B cell (primary cell): ENCODE measurements around the gene TAL1. TPM values are rescaled to one million over a fixed set of nuclear protein-coding genes. Genes with fewer than 3 reads are reported as not detected.

Experiments used
- ATAC-seq: fragments of 200-7000 bp; cut with Tn5 transposase; one replicate; pipeline ENCODE4 v1.10.0; 2021; ENCODE audit warnings: low read depth, mild to moderate bottlenecking, moderate number of reproducible peaks, moderate library complexity
- CTCF ChIA-PET: fragments of 350-600 bp; sonication (Branson Sonifier 250); formaldehyde crosslinking; loops from one replicate; lab custom pipeline; 2021; ENCODE audit warnings: antibody characterized with exemption, inconsistent platforms; lab: Charles Lee
- POLR2A ChIA-PET: fragments of 350-600 bp; sonication (Branson Sonifier 250); formaldehyde crosslinking; loops from one replicate; lab custom pipeline; 2021; ENCODE audit warnings: antibody characterized with exemption; lab: Charles Lee
- DNase-seq: peaks from one replicate; pipeline ENCODE4 v3.0.0; 2013
- H2AFZ ChIP-seq: 2 replicates; pipeline ENCODE4 v1.6.1; 2012; ENCODE audit warnings: mild to moderate bottlenecking, low read depth, low read length; ENCODE audit not compliant: insufficient read depth, poor library complexity, severe bottlenecking
- H3K27ac ChIP-seq, 2 donors: 1 replicate in 1 of 2; 2 replicates in 1 of 2; pipeline ENCODE4 v1.5.1; 2012 to 2013; ENCODE audit warnings: low read length in 2 of 2, mild to moderate bottlenecking in 2 of 2, moderate library complexity in 1 of 2
- H3K27me3 ChIP-seq, 4 experiments: fragments of 200-600 bp in 1 of 4; sonication (generic) in 1 of 4; replicated peaks in 1 of 4; 1 replicate in 2 of 4; 2 replicates in 2 of 4; pipeline versions ENCODE4 v1.6.1 to v1.7.0; 2013 to 2016; ENCODE audit warnings: low read length in 3 of 4, mild to moderate bottlenecking in 2 of 4, mixed read lengths in 1 of 4, moderate library complexity in 1 of 4; ENCODE audit not compliant: insufficient read depth in 4 of 4, control insufficient read depth in 3 of 4; ENCODE audit errors: control extremely low read depth in 1 of 4
- H3K36me3 ChIP-seq, 2 experiments: replicated peaks in 1 of 2; 1 replicate in 1 of 2; 2 replicates in 1 of 2; pipeline versions ENCODE4 v1.6.1 to v1.7.1; 2013; ENCODE audit warnings: low read length in 1 of 2; ENCODE audit not compliant: insufficient read depth in 2 of 2, control insufficient read depth in 1 of 2; ENCODE audit errors: control extremely low read depth in 1 of 2, extremely low read depth in 1 of 2
- H3K4me1 ChIP-seq, 2 donors: fragments of 200-600 bp in 1 of 2; sonication (generic) in 1 of 2; 1 replicate in 1 of 2; 2 replicates in 1 of 2; pipeline versions ENCODE4 v1.5.1 to v1.6.1; 2013 to 2017; ENCODE audit warnings: low read length in 2 of 2; ENCODE audit not compliant: control insufficient read depth in 2 of 2, insufficient read depth in 2 of 2
- H3K4me2 ChIP-seq: replicated peaks from 2 replicates; pipeline ENCODE3; 2012; ENCODE audit warnings: mild to moderate bottlenecking, low read depth, low read length; ENCODE audit not compliant: poor library complexity, severe bottlenecking
- H3K4me3 ChIP-seq, 5 experiments: fragments of 200-600 bp in 1 of 5; sonication (generic) in 1 of 5; 1 replicate in 3 of 5; 2 replicates in 2 of 5; pipeline versions ENCODE4 v1.5.1 to v1.7.0; 2011 to 2016; ENCODE audit warnings: low read length in 4 of 5, mild to moderate bottlenecking in 4 of 5, low read depth in 2 of 5, control low read depth in 1 of 5, moderate library complexity in 1 of 5; ENCODE audit not compliant: insufficient read depth in 1 of 5; ENCODE audit errors: control extremely low read depth in 1 of 5, extremely low read depth in 1 of 5
- H3K79me2 ChIP-seq: fragments of 200-600 bp; sonication (generic); one replicate; pipeline ENCODE4 v1.6.0; 2016; ENCODE audit warnings: low read length; ENCODE audit not compliant: control insufficient read depth, insufficient read depth
- H3K9ac ChIP-seq: fragments of 200-600 bp; sonication (generic); 2 replicates; pipeline ENCODE4 v1.6.1; 2017; ENCODE audit warnings: mild to moderate bottlenecking, low read length, moderate library complexity
- H3K9me3 ChIP-seq, 3 donors: one replicate each; pipeline versions ENCODE4 v1.6.1 to v1.7.1; 2013; ENCODE audit warnings: low read length in 2 of 3; ENCODE audit not compliant: control insufficient read depth in 2 of 3, insufficient read depth in 1 of 3; ENCODE audit errors: control extremely low read depth in 1 of 3
- H4K20me1 ChIP-seq: 2 replicates; pipeline ENCODE4 v1.6.0; 2012; ENCODE audit warnings: mild to moderate bottlenecking, low read length; ENCODE audit not compliant: insufficient read depth, control insufficient read depth, poor library complexity, severe bottlenecking
- H3K27ac Mint-ChIP-seq: one replicate; pipeline ENCODE4 v1.8.0; 2021; ENCODE audit warnings: mixed read lengths
- H3K27me3 Mint-ChIP-seq: one replicate; pipeline ENCODE4 v1.8.0; 2021; ENCODE audit warnings: mixed read lengths
- H3K4me1 Mint-ChIP-seq: one replicate; pipeline ENCODE4 v1.8.0; 2021; ENCODE audit warnings: mixed read lengths
- H3K4me3 Mint-ChIP-seq: one replicate; pipeline ENCODE4 v1.8.0; 2021; ENCODE audit warnings: mixed read lengths
- H3K9me3 Mint-ChIP-seq: one replicate; pipeline ENCODE4 v1.8.0; 2022; ENCODE audit warnings: mixed read lengths; ENCODE audit not compliant: insufficient read depth
- EZH2 ChIP-seq: IDR thresholded peaks from 2 replicates; pipeline ENCODE4 v1.6.1; 2012; ENCODE audit warnings: borderline replicate concordance, low read depth, mild to moderate bottlenecking, moderate library complexity, low read length; ENCODE audit not compliant: insufficient read depth, poor library complexity, severe bottlenecking
- WGBS: methylation state at CpG from one replicate; pipeline ENCODE4 v1.1.5; 2013; ENCODE audit warnings: missing lambda C conversion rate; ENCODE audit not compliant: insufficient coverage; 5-methylcytosine and 5-hydroxymethylcytosine counted together
- intact Hi-C: fragments of 100-400 bp; cut with micrococcal nuclease; formaldehyde crosslinking; loops from one replicate; pipeline ENCODE4 v1.10.0; 2022
- polyA plus RNA-seq: library from polyadenylated mRNA; depleted of rRNA; stranded (reverse); fragments of >200 nt; gene quantifications from 2 replicates; pipeline ENCODE4 v1.2.3, GENCODE V29; 2012
- total RNA-seq, 2 donors: library from RNA; stranded (reverse); fragments of 120-200 nt in 1 of 2; gene quantifications; 1 replicate in 1 of 2; 2 replicates in 1 of 2; pipeline versions ENCODE4 v1.2.3 to v1.2.4, GENCODE V29; 2013 to 2022
- TF ChIP-seq, protein P1 (sequence below): fragments of 200-600 bp; IDR thresholded peaks from one replicate; pipeline ENCODE4 v1.8.0; 2022; ENCODE audit warnings: antibody characterized with exemption, mild to moderate bottlenecking

Gene TAL1
- total and polyA plus RNA-seq, 2 donors (not counting 1 experiment from before 2014, with no cell fraction given), result not detected

DNA sequence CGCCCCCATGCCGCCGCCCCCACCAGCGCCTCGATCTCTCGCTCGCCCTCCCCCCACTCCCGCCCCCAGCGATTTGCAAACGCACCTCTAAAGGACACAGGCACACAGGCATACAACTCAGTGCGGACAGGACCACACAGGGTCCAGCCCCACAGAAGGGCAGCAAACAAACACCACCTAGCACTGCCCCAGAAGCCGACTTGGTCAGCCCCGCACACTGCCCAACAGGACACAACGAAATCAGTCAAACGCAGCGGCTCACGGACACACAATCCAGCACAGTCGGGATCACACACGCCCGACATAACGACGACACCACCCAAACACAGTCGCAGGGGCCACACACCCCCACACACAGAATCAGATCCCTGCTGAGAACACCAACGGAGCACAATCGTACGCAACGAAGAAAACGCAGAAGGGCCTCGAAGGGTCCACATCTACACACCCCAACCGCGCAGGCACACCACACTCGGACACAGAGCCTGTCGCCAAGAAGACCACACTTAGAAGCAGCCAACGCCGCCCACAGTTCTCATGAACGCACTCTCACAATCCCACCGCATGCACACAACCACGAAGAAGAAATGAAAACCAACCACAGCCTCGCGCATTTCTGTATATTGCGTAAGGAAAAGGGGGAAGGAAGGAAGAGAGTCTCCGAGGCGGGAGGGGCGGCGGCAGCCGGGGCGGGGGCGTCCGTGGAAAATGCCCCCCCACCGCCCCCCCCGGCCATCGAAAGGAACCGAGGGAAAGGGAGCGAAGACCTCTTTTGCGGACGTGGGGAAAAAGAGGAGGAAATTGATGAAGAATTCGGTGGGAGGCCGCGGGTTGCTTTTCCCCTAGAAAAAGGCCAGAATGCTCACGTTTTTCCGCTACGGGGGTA lies 481 bp downstream of the TAL1 start:
- Mint-ChIP-seq H3K9me3 (no peaks in the 10 kb centered on the region), H3K27me3 (peaks cover 78% of the 10 kb centered on the region), H3K4me1 (peaks cover 32% of the 10 kb centered on the region), H3K27ac (peak overlapping the region; percentile 57), H3K4me3 (peak overlapping the region; percentile 83)
- Histone ChIP-seq H3K4me1 (peaks cover 36 to 38% of the 10 kb centered on the region in 2 donors), H2AFZ (peak overlapping the region; percentile 49), H3K4me3 (peak overlapping the region in 4 of 5 experiments; percentile 2 to 47 (median 38)), H3K9ac (peak overlapping the region; percentile 52), H3K27ac (no peak overlapping the region), H3K36me3 (no peaks in the 10 kb centered on the region), H3K79me2 (no peaks in the 10 kb centered on the region), H4K20me1 (no peaks in the 10 kb centered on the region), H3K9me3 (peaks cover 0 to 29% (median 0%) of the 10 kb centered on the region in 3 donors), H3K4me2 (peak overlapping the region; percentile 72), H3K27me3 (peaks cover 0 to 90% (median 64%) of the 10 kb centered on the region in 4 experiments)
- POLR2A ChIA-PET, result no interaction called here
- WGBS, result 1% methylated on average over 48 of the region's 62 CpGs
- peak; percentile 24 for ATAC-seq
- DNase-seq, result peak; percentile 76
- intact Hi-C loops, result loop anchor here (2.0 kb wide), 1 partner anchor 209 kb away; no protein-coding TSS in a partner anchor
- peak; percentile 99 for TF ChIP-seq EZH2
- TF ChIP-seq, protein P1, sequence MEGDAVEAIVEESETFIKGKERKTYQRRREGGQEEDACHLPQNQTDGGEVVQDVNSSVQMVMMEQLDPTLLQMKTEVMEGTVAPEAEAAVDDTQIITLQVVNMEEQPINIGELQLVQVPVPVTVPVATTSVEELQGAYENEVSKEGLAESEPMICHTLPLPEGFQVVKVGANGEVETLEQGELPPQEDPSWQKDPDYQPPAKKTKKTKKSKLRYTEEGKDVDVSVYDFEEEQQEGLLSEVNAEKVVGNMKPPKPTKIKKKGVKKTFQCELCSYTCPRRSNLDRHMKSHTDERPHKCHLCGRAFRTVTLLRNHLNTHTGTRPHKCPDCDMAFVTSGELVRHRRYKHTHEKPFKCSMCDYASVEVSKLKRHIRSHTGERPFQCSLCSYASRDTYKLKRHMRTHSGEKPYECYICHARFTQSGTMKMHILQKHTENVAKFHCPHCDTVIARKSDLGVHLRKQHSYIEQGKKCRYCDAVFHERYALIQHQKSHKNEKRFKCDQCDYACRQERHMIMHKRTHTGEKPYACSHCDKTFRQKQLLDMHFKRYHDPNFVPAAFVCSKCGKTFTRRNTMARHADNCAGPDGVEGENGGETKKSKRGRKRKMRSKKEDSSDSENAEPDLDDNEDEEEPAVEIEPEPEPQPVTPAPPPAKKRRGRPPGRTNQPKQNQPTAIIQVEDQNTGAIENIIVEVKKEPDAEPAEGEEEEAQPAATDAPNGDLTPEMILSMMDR, result no peak
- CTCF ChIA-PET, result no interaction called here
